Progenitor cell of endocrine pancreas (in vitro differentiated cells): ENCODE results near the gene RBM47. TPM values are rescaled to one million over a fixed set of nuclear protein-coding genes. Genes with fewer than 3 reads are reported as not detected.
A peak's percentile ranks its signal among the peaks of the same experiment; 100 is the strongest.

Experiments used
- DNase-seq: peaks from one replicate; pipeline ENCODE4 v3.0.0; 2021; ENCODE audit warnings: low spot score; ENCODE audit not compliant: unreplicated experiment
- H3K27ac Mint-ChIP-seq: 2 replicates; pipeline ENCODE4 v1.8.0; 2021; ENCODE audit warnings: mild to moderate bottlenecking, moderate library complexity, mixed read lengths
- H3K27me3 Mint-ChIP-seq: 2 replicates; pipeline ENCODE4 v1.8.0; 2021; ENCODE audit warnings: mixed read lengths
- H3K36me3 Mint-ChIP-seq: 2 replicates; pipeline ENCODE4 v1.8.0; 2022; ENCODE audit warnings: mixed read lengths; ENCODE audit not compliant: insufficient read depth
- H3K4me1 Mint-ChIP-seq: 2 replicates; pipeline ENCODE4 v1.8.0; 2021; ENCODE audit warnings: low read depth, mixed read lengths
- H3K4me3 Mint-ChIP-seq: 2 replicates; pipeline ENCODE4 v1.8.0; 2021; ENCODE audit warnings: low read depth, mild to moderate bottlenecking, moderate library complexity, mixed read lengths
- H3K9me3 Mint-ChIP-seq: 2 replicates; pipeline ENCODE4 v1.8.0; 2021; ENCODE audit warnings: low read depth, mixed read lengths
- CTCF ChIP-seq: fragments of 200-600 bp; sonication (generic); IDR thresholded peaks from one replicate; pipeline ENCODE4 v1.5.0; 2021; ENCODE audit warnings: antibody characterized with exemption, mild to moderate bottlenecking; ENCODE audit not compliant: unreplicated experiment
- total RNA-seq: library from RNA; stranded (reverse); gene quantifications from 2 replicates; pipeline ENCODE4 v1.2.1, GENCODE V29; 2021

The RBM47 gene
- total RNA-seq, 1 donor from 2014 or later, result 64.8 TPM

GRCh38 chr4:40607221-40607620 is 22.4 kb downstream of the RBM47 start:
- no peak for DNase-seq
- H3K27ac Mint-ChIP-seq, result peak overlapping the region; percentile 35
- no peak overlapping the region for H3K4me3 Mint-ChIP-seq
- no peak for TF ChIP-seq CTCF
- H3K36me3 Mint-ChIP-seq, result peaks cover 11% of the 10 kb centered on the region
- peaks cover 3% of the 10 kb centered on the region for H3K9me3 Mint-ChIP-seq
- H3K27me3 Mint-ChIP-seq, result no peaks in the 10 kb centered on the region
- peaks cover 4% of the 10 kb centered on the region for H3K4me1 Mint-ChIP-seq

GRCh38 chr4:40606239-40606767 is 23.4 kb downstream of the RBM47 start:
- H3K27ac Mint-ChIP-seq, result no peak overlapping the region
- TF ChIP-seq CTCF, result peak; percentile 16
- H3K9me3 Mint-ChIP-seq, result no peaks in the 10 kb centered on the region
- no peaks in the 10 kb centered on the region for H3K27me3 Mint-ChIP-seq
- H3K36me3 Mint-ChIP-seq, result peaks cover 8% of the 10 kb centered on the region
- no peak for DNase-seq
- no peak overlapping the region for H3K4me3 Mint-ChIP-seq
- peaks cover 5% of the 10 kb centered on the region for H3K4me1 Mint-ChIP-seq

GRCh38 chr4:40603281-40603680 is 26.4 kb downstream of the RBM47 start:
- peaks cover 9% of the 10 kb centered on the region for H3K36me3 Mint-ChIP-seq
- no peaks in the 10 kb centered on the region for H3K27me3 Mint-ChIP-seq
- H3K4me1 Mint-ChIP-seq, result peaks cover 3% of the 10 kb centered on the region
- no peak for DNase-seq
- no peak overlapping the region for H3K4me3 Mint-ChIP-seq
- H3K27ac Mint-ChIP-seq, result peak overlapping the region; percentile 69
- no peaks in the 10 kb centered on the region for H3K9me3 Mint-ChIP-seq
- TF ChIP-seq CTCF, result no peak

- Mint-ChIP-seq H3K4me1 (peaks cover 3% of the 10 kb centered on the region), H3K4me3 (no peak overlapping the region), H3K27me3 (no peaks in the 10 kb centered on the region), H3K36me3 (peaks cover 9% of the 10 kb centered on the region), H3K27ac (peak overlapping the region; percentile 46), H3K9me3 (no peaks in the 10 kb centered on the region)
- DNase-seq, result no peak
- TF ChIP-seq CTCF, result no peak
These were observed 28.0 kb downstream of the RBM47 start for GRCh38 chr4:40601641-40602040.

- Mint-ChIP-seq H3K4me3 (no peak overlapping the region), H3K27me3 (no peaks in the 10 kb centered on the region), H3K27ac (no peak overlapping the region), H3K9me3 (no peaks in the 10 kb centered on the region), H3K4me1 (peaks cover 7% of the 10 kb centered on the region), H3K36me3 (peaks cover 9% of the 10 kb centered on the region)
- no peak for TF ChIP-seq CTCF
- no peak for DNase-seq
These were observed 28.8 kb downstream of the RBM47 start for GRCh38 chr4:40600850-40601249.
